ENCODE results near the gene ULK3.

- TF ChIP-seq, protein P1, sequence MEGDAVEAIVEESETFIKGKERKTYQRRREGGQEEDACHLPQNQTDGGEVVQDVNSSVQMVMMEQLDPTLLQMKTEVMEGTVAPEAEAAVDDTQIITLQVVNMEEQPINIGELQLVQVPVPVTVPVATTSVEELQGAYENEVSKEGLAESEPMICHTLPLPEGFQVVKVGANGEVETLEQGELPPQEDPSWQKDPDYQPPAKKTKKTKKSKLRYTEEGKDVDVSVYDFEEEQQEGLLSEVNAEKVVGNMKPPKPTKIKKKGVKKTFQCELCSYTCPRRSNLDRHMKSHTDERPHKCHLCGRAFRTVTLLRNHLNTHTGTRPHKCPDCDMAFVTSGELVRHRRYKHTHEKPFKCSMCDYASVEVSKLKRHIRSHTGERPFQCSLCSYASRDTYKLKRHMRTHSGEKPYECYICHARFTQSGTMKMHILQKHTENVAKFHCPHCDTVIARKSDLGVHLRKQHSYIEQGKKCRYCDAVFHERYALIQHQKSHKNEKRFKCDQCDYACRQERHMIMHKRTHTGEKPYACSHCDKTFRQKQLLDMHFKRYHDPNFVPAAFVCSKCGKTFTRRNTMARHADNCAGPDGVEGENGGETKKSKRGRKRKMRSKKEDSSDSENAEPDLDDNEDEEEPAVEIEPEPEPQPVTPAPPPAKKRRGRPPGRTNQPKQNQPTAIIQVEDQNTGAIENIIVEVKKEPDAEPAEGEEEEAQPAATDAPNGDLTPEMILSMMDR (conservative IDR thresholded peaks at IDR 0.05; ENCODE audit: low read depth, low read length) = no peak
- TF ChIP-seq RFX5 (IDR thresholded peaks at IDR 0.05; ENCODE audit: low read depth, low read length) = no peak
- no peak for TF ChIP-seq RAD21 (IDR thresholded peaks at IDR 0.05; ENCODE audit: low read length)
- TF ChIP-seq SMC3 (IDR thresholded peaks at IDR 0.05; ENCODE audit: low read depth, low read length) = no peak
- TF ChIP-seq POLR2A (IDR thresholded peaks at IDR 0.05; ENCODE audit: low read depth, low read length) = no peak
- no peak for TF ChIP-seq ELK1 (IDR thresholded peaks at IDR 0.05; ENCODE audit: borderline replicate concordance, low read depth, low read length)
- no peak for TF ChIP-seq BHLHE40 (IDR thresholded peaks at IDR 0.05; ENCODE audit: low read depth, low read length)
Observed at GRCh38 chr15:74788042-74788682, 54.8 kb downstream of the ULK3 start.

Data from IMR-90 (cell line).